Thymus (tissue), 11 donors: ENCODE results near the gene ADRM1. TPM values are rescaled to one million over a fixed set of nuclear protein-coding genes. Genes with fewer than 3 reads are reported as not detected.

Source experiments
- DNase-seq, 9 donors: peaks; one replicate each; pipeline ENCODE4 v3.0.0-alpha.2; 2013; ENCODE audit warnings: low spot score in 9 of 9, low read depth in 6 of 9, missing footprints in 1 of 9
- H3K27ac ChIP-seq, 2 donors: one replicate each; pipeline ENCODE4 v1.5.1; 2013; ENCODE audit warnings: control low read depth in 1 of 2, low read depth in 1 of 2, low read length in 1 of 2, mild to moderate bottlenecking in 1 of 2, moderate library complexity in 1 of 2
- H3K27me3 ChIP-seq, 2 donors: one replicate each; pipeline ENCODE4 v1.5.1; 2013; ENCODE audit warnings: low read length in 1 of 2; ENCODE audit not compliant: control insufficient read depth in 2 of 2, insufficient read depth in 1 of 2
- H3K36me3 ChIP-seq, 2 donors: one replicate each; pipeline ENCODE4 v1.5.1; 2013; ENCODE audit warnings: low read length in 1 of 2, mild to moderate bottlenecking in 1 of 2, moderate library complexity in 1 of 2; ENCODE audit not compliant: control insufficient read depth in 2 of 2, insufficient read depth in 2 of 2
- H3K4me1 ChIP-seq, 2 donors: one replicate each; pipeline ENCODE4 v1.5.1; 2013; ENCODE audit warnings: low read length in 2 of 2; ENCODE audit not compliant: control insufficient read depth in 2 of 2, insufficient read depth in 2 of 2
- H3K4me3 ChIP-seq, 2 donors: one replicate each; pipeline ENCODE4 v1.5.1; 2013; ENCODE audit warnings: low read length in 2 of 2, control low read depth in 1 of 2, mild to moderate bottlenecking in 1 of 2
- H3K9me3 ChIP-seq, 2 donors: one replicate each; pipeline ENCODE4 v1.5.1; 2013; ENCODE audit warnings: low read length in 1 of 2, mild to moderate bottlenecking in 1 of 2; ENCODE audit not compliant: control insufficient read depth in 2 of 2, insufficient read depth in 1 of 2
- WGBS: extraction: QIAGEN DNeasy Blood & Tissue Kit; methylation state at CpG from one replicate; pipeline ENCODE4 v1.1.7; 2013; 5-methylcytosine and 5-hydroxymethylcytosine counted together
- polyA plus RNA-seq: library from polyadenylated mRNA; stranded (reverse); fragments of 200-250 nt; gene quantifications from one replicate; pipeline ENCODE4 v1.2.3, GENCODE V29; 2013
- total RNA-seq: library from RNA; stranded (reverse); fragments of 120-200 nt; gene quantifications from one replicate; pipeline ENCODE4 v1.2.4, GENCODE V29; 2013
- donor health status: healthy.

ADRM1 gene
- total and polyA plus RNA-seq, 2 donors: 71.5 to 80.9 TPM

DNA sequence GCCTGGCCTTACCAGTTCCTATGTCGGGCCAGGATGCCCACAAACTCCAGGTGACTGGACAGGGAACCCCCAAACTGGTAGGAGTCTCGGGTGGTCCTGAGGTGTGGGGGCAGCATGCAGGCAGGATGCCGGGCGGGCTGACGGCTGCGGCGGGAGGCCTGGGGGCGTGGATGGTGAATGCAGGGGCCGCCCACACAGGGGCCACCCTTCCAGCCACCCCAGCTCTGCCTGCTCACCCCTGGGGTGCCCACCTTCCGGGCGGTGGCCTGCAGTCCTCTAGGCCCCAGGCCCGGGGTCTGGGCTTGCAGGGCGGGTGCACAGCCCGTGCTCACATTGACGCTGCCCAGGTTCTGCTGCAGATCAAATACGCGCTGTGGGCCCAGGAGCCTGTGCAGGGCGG is 8.4 kb downstream of the ADRM1 start:
- H3K4me3 ChIP-seq: no peak overlapping the region
- 95% methylated on average over 18 of the region's 18 CpGs for WGBS
- H3K9me3 ChIP-seq: no peaks in the 10 kb centered on the region
- no peaks in the 10 kb centered on the region for H3K27me3 ChIP-seq
- DNase-seq: no peak
- no peak overlapping the region for H3K27ac ChIP-seq
- no peaks in the 10 kb centered on the region for H3K4me1 ChIP-seq
- peaks cover 31 to 37% of the 10 kb centered on the region in 2 donors for H3K36me3 ChIP-seq

GRCh38 chr20:62311832-62312661 is 9.2 kb downstream of the ADRM1 start:
- 96% methylated on average over 60 of the region's 60 CpGs for WGBS
- Histone ChIP-seq H3K9me3 (peaks cover 0 to under 1% of the 10 kb centered on the region in 2 donors), H3K4me3 (no peak overlapping the region), H3K27me3 (no peaks in the 10 kb centered on the region), H3K4me1 (no peaks in the 10 kb centered on the region), H3K36me3 (peaks cover 22 to 28% of the 10 kb centered on the region in 2 donors), H3K27ac (no peak overlapping the region)
- no peak for DNase-seq

GRCh38 chr20:62312662-62312977 is 9.8 kb downstream of the ADRM1 start:
- Histone ChIP-seq H3K27me3 (no peaks in the 10 kb centered on the region), H3K4me1 (no peaks in the 10 kb centered on the region), H3K9me3 (peaks cover 0 to 6% of the 10 kb centered on the region in 2 donors), H3K4me3 (no peak overlapping the region), H3K27ac (no peak overlapping the region), H3K36me3 (peaks cover 16 to 22% of the 10 kb centered on the region in 2 donors)
- 94% methylated on average over 16 of the region's 16 CpGs for WGBS
- no peak for DNase-seq

GRCh38 chr20:62313021-62313420 is 10.2 kb downstream of the ADRM1 start:
- Histone ChIP-seq H3K4me3 (no peak overlapping the region), H3K9me3 (peaks cover 0 to 7% of the 10 kb centered on the region in 2 donors), H3K27me3 (no peaks in the 10 kb centered on the region), H3K4me1 (no peaks in the 10 kb centered on the region), H3K36me3 (peaks cover 12 to 18% of the 10 kb centered on the region in 2 donors), H3K27ac (no peak overlapping the region)
- DNase-seq: no peak
- WGBS: 94% methylated on average over 26 of the region's 26 CpGs

GRCh38 chr20:62313460-62314338 is 10.9 kb downstream of the ADRM1 start:
- peaks cover 0 to 10% of the 10 kb centered on the region in 2 donors for H3K9me3 ChIP-seq
- no peak overlapping the region for H3K27ac ChIP-seq
- H3K4me3 ChIP-seq: no peak overlapping the region
- H3K4me1 ChIP-seq: no peaks in the 10 kb centered on the region
- no peaks in the 10 kb centered on the region for H3K27me3 ChIP-seq
- WGBS: 96% methylated on average over 55 of the region's 55 CpGs
- H3K36me3 ChIP-seq: peaks cover 6 to 11% of the 10 kb centered on the region in 2 donors
- no peak for DNase-seq

GRCh38 chr20:62314339-62314638 is 11.5 kb downstream of the ADRM1 start:
- H3K9me3 ChIP-seq: peaks cover 0 to 11% of the 10 kb centered on the region in 2 donors
- no peak for DNase-seq
- H3K27ac ChIP-seq: no peak overlapping the region
- H3K4me3 ChIP-seq: no peak overlapping the region
- H3K27me3 ChIP-seq: no peaks in the 10 kb centered on the region
- H3K36me3 ChIP-seq: peaks cover 0 to 5% of the 10 kb centered on the region in 2 donors
- H3K4me1 ChIP-seq: no peaks in the 10 kb centered on the region
- WGBS: 95% methylated on average over 12 of the region's 12 CpGs

GRCh38 chr20:62314711-62315302 is 12.0 kb downstream of the ADRM1 start:
- Histone ChIP-seq H3K27me3 (no peaks in the 10 kb centered on the region), H3K9me3 (peaks cover 0 to 15% of the 10 kb centered on the region in 2 donors), H3K27ac (no peak overlapping the region), H3K4me3 (no peak overlapping the region), H3K4me1 (no peaks in the 10 kb centered on the region), H3K36me3 (no peaks in the 10 kb centered on the region)
- DNase-seq: no peak
- 95% methylated on average over 25 of the region's 25 CpGs for whole genome bisulfite sequencing

GRCh38 chr20:62315773-62316172 is 13.0 kb downstream of the ADRM1 start:
- WGBS: 97% methylated on average over 12 of the region's 12 CpGs
- H3K4me1 ChIP-seq: no peaks in the 10 kb centered on the region
- no peak for DNase-seq

More at GRCh38 chr20:62315773-62316172, 13.0 kb downstream of the ADRM1 start:
- Histone ChIP-seq H3K4me3 (no peak overlapping the region), H3K36me3 (no peaks in the 10 kb centered on the region), H3K9me3 (peaks cover 0 to 15% of the 10 kb centered on the region in 2 donors), H3K27ac (no peak overlapping the region), H3K27me3 (no peaks in the 10 kb centered on the region)
